GM21786 (cell line): ENCODE data around the gene DAAM2.

Source experiments
- ATAC-seq: cut with Tn5 transposase; IDR thresholded peaks from one replicate; pipeline ENCODE4 v1.9.1; 2021; ENCODE audit not compliant: unreplicated experiment

Gene DAAM2

GRCh38 chr6:39904946-39905639 is 112.9 kb downstream of the DAAM2 start:
- no peak for ATAC-seq

DNA sequence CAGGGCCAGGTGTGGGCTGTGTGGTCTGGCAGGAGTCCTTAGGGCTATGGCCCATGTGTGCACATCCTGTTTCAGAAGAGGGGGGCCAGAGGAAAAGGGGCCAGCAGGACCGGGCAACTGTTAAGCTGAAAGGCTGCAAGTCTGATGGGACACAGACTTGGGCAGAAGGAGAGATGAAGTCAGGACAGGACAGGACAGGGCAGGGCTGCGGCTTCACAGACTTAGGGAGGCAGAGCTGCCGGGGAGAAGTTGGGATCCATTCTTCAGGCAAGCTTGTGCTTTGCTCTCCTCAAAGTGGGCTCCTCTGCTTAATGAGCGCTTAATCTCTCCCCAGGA is 113.4 kb downstream of the DAAM2 start:
- ATAC-seq, result no peak

- ATAC-seq, result no peak
Observed at GRCh38 chr6:39906318-39906761, 114.2 kb downstream of the DAAM2 start.

DNA sequence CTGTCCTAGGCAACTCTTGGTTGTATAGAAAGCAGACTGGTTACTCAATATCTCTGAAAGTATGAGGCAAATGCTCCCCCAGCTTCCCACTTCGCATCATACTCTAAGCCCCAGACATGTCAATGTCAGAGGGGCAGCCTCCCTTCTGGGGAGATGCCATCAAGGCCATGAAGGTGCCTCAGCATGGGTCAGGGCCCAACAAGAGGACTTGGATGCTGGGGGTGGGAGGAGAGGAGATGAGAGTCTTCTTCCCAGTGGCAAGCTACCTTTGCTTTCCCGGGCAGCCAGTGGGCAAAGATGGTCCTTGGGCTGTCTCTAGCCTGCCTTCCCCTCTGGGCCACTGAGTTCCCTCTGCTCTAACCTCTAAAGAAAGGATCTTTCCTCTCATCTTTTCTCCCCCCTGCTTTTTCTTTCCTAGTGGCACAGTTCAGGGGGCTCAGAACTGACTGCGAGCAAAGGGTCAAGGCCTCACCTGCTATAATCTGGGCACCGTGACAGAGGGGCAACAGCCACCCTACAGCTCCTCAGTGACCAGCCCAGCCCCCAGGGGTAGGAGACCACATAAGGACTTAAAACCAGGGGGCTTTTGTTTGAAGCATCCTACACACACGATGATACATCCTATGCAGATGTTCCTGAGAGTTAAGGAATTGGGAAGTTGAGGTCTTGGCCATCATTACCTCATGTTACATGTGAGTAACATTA is 115.8 kb downstream of the DAAM2 start:
- no peak for ATAC-seq

DNA sequence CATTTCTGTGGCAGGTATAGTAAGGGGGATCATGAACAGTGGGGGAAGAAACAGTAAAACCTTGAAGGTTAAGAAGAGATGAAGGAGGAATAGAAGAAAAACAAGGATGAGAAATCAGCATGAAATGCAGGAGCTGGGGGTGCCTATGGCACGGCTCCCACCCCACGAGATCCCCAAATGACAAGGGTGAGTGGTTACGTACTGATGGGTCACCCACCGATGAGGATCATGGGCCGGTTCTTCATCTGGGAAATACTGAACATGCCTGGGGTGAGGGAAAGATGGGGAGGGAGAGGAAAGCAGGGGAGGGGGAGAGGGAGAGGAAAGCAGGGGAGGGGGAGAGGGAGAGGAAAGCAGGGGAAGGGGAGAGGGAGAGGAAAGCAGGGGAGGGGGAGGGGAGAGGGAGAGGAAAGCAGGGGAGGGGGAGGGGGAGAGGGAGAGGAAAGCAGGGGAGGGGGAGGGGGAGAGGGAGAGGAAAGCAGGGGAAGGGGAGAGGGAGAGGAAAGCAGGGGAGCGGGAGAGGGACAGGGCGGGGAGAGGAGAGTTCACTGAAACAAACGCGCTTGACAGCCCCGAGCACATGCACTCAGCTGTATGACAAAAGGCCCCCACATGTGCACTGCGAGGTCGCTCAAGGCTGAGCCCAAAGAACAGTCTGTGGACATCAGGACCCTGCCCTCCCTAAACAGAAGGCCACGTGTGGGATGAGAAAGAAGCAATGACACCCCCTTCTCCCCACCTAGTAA is 116.8 kb downstream of the DAAM2 start:
- no peak for ATAC-seq

- no peak for ATAC-seq
Observed at GRCh38 chr6:39909701-39910100, 117.5 kb downstream of the DAAM2 start.

DNA sequence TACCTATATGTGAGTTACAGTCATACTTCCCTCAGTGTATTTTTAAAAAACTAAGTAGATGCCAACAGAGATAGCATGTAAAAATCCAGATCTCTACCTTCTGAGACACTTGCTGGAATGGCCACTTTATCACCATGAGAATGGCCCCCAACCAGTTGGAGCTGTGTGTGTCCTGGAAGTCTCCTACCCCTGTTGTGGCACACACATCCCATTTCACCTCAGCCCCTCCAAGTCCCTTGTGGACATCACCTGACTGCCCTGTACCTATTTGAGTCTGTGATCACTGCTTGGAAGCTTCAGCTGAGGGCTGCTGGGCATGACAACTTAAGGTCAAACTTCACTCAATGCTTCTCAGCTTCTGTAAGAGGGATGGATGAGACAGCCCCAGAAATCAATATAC is 118.0 kb downstream of the DAAM2 start:
- no peak for ATAC-seq

DNA sequence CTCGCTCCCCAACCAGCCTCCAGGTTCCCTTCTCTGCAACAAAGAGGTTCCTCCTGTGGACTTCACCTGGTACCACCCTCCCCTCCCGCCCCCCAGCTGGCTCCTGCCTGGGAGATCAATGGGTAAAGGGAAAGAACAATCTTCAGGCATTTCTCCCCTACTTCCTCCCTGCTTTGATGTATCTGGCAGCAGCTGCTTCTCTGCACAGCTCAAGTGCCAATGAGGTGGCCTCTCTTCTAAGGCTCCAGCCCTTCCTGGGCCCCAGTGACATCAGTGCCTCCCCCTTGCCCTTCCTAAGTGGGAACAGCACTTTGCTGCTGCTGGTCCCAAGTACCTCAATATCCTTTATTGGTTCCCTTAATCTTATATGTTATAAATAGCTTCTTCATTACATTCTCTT is 118.6 kb downstream of the DAAM2 start:
- no peak for ATAC-seq

DNA sequence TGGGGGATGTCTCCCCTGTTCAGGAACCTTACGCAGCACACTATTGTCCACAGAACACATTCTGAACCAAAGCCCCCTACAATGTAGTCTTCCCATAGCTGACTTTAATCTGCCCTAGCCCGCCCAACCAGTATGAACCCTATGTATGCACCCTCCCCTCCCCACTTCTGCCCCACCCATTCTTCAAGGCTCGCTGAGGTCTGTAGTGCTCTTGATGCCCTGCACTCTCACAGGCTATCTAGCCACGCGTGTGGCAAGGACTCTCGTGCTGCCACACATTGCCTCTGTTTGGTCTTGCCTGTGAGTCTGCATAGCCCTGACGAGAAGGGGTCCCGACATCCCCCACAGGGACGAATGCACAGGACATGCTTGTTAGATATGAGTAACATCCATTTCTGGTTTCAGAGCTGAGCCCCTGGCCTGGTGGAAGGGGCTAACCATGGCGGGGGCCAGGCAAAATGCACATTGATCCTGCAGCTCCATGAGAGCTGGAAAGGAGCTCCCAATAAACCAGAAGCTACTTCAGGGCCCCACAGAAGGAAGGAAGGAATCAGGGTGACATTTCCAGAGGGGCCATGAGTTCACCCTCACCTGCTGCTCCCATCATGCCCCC is 119.4 kb downstream of the DAAM2 start:
- no peak for ATAC-seq

GRCh38 chr6:39912446-39912845 is 120.3 kb downstream of the DAAM2 start:
- ATAC-seq, result no peak

GRCh38 chr6:39913391-39913916 is 121.3 kb downstream of the DAAM2 start:
- no peak for ATAC-seq

GRCh38 chr6:39914239-39914638 is 122.1 kb downstream of the DAAM2 start:
- no peak for ATAC-seq

DNA sequence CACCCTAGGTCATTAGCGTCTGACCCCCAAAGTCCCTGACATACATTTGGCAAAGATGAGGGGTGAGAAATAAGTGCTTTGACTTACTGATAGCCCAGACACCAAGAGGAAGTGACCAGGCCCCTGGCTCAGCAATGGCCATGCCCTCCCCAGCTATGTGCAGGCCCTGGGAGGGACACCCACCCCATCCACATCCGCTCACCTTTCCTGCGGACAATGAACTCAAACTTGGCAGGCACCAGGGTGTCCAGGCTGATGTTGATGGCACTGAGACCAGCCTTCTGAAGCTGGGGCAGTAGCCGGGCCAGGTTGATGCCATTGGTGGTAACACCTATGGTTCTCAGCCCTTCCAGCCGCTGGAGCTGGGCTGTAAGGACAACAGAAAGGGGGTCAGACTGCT is 123.7 kb downstream of the DAAM2 start:
- no peak for ATAC-seq

GRCh38 chr6:39917329-39917728 is 125.2 kb downstream of the DAAM2 start:
- no peak for ATAC-seq

GRCh38 chr6:39917981-39918380 is 125.8 kb downstream of the DAAM2 start:
- ATAC-seq, result no peak

- no peak for ATAC-seq
Observed at GRCh38 chr6:39918831-39919230, 126.7 kb downstream of the DAAM2 start.

DNA sequence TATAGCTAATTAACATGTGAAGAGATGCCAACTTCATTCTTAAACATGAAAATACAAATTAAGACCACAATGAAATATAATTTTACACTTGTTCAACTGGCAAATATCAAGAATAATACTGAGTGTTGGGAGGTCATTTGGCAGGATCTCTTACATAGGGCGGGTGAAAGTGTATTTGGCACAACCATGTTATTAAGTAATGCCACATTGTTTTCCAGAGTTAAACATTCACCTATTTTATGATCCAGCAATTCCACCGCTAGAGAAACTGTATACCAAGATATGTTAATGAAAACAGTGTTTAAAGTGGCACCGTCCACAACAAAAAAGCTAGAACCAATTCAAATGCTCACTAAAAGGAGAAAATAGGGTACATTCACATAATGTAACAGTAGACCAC is 128.0 kb downstream of the DAAM2 start:
- ATAC-seq, result no peak

DNA sequence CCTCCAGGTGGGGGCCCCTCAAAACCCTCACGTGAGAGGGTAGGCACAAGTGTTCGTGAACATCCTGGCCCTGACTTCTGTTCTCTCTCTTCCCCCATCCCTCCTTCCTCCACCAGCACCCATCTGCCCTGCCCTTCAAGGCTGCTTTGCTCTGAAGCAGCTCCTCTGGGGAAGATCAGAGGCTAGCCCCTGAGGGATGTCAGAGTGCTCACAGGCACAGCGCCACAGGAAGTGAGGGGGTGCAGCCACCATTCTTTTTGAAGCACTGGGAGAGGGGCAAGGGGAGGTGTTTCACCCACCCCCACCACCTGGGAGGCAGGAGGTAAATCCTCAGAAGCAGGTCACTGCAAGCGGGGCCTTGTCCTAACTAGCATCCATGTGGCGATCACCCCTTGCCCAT is 130.6 kb downstream of the DAAM2 start:
- ATAC-seq, result no peak

GRCh38 chr6:39923394-39923793 is 131.2 kb downstream of the DAAM2 start:
- ATAC-seq, result no peak

DNA sequence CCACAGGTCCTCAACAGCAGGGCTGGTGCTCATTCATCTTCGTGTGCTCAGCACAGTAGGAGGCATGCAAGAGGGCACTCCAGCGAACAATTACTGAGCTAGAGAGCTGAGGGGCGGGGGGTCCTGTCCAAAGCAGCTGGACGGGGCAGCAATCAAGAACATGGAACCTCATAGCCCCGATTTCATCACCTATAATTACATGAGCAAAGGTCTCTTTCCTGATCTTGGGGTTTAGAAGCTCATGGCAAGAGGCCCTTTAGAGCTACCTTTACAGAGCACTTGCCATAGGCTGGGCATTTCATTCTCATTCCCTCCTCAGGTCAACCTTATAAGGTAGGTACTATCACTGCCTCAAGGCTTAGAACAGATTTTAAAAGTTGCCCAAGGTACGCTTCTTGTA is 131.7 kb downstream of the DAAM2 start:
- ATAC-seq, result no peak

DNA sequence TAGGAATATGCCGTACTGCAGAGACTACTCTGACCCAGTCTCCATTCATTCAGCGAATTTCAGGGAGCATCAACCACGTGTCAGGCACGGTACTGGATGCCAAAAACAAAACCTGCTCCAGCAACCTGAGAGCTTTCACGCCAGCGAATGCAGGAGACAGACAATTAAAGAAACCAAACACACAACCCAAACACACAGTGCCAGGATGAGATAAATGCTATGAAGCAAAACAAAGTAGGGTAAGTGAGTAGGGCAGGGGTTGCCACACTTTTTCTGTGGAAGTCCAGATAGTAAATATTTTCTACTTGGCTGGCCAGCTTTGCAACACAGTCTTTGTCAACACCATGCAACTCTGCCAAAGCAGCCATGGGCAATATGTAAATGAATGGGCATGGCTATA is 132.1 kb downstream of the DAAM2 start:
- ATAC-seq, result no peak
